Measurements from ENCODE around the gene FRMPD2.
"Not testable (repeated sequence)": the region's sequence is repeated elsewhere in the genome, so short reads cannot be mapped to it uniquely, and the experiment has no call there.

Gene FRMPD2

GRCh38 chr10:48139953-48140850, 134.3 kb downstream of the FRMPD2 start:
- DNase-seq (ENCODE audit: low read depth in 2 of 2) = not testable (repeated sequence)

DNA sequence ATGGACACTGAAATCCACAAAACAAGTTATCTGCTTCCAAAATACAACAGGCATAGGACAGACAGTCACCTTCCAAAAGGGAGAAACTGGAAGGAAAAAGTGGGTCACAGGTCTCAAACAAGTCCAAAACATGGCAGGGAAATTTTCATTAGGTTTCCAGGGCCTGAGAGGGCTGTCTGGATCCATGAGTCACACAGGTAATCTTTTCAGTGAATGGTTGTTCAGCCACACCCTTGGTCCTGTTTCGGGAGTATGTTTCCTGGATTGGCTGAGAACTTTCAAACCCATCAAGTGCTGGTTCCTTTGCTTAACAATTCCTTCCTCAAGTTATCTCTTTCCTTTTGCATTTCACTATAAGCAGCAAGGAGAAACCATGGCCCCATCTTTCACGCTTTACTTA, 145.5 kb downstream of the FRMPD2 start:
- DNase-seq (ENCODE audit: low read depth in 2 of 2) = not testable (repeated sequence)

DNA sequence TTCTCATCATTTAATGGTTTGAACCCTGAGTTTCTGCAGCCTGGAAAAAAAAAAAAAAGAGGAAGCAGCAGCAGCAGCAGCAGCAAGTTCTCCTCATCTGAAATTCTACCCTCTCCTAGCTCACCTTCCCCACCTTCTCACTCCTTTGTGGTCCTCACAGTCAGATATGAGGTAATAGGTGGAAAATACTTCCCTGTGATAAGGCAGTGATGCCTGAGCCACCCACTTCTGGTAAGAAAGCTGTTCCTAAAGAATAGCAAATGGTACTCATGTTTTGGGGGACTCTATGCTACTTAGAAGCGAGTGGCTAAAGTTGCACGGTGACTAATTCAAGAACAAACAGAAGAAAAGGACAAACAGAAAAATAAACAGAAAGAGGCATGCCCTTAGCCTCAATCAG, 148.2 kb downstream of the FRMPD2 start:
- not testable (repeated sequence) for DNase-seq (ENCODE audit: low read depth in 2 of 2)

GRCh38 chr10:48125631-48126030, 148.9 kb downstream of the FRMPD2 start:
- DNase-seq (ENCODE audit: low read depth in 2 of 2) = not testable (repeated sequence)

- DNase-seq (ENCODE audit: low read depth in 2 of 2) = not testable (repeated sequence)
Measured at GRCh38 chr10:48122618-48123017, 151.9 kb downstream of the FRMPD2 start.

DNA sequence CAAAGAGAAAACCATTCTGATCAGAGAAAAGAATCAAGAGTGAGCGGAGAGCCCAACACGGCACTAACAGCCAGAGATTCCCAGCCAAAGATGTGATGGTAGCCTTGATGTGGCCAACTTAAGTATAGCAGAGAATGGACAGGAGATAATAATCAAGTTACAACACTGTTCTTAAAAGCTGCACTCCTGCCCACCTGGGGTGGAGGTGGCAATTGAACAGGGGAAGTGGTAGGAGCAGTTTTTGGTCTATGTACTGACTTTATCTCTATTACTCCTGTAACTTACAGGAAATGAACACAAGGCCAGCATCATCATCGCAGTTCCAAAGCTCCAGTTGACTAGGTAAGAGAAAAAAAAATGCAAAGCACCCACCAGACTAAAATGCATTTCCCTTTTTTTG, 164.2 kb downstream of the FRMPD2 start:
- not testable (repeated sequence) for DNase-seq (ENCODE audit: low read depth in 2 of 2)
